Measurements from ENCODE around the gene CRIM1. TPM values are rescaled to one million over a fixed set of nuclear protein-coding genes. Genes with fewer than 3 reads are reported as not detected.

CRIM1 gene
- total and polyA plus RNA-seq, 2 experiments from 2014 or later = 76.4 to 485 TPM

DNA sequence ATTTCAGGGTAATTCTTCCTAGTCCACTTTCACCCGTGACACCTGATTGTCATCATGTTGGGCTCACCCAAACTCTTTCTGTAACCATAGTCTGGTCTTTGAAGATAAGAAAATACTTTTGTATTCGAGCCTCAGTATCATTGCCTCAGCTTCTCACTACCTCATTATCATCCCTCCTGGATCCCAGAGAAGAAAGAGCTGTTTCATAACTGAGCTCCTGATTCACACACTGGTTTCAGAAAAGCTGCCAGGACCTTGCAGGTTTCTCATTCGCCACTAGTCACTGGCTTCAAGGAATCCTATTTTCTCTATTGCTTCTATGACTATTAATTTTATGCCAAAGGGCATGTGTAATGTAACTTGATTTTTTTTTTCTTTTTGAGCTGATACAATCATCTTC is 2.9 kb upstream of the CRIM1 start:
- peaks cover 48% of the 10 kb centered on the region for H3F3A ChIP-seq (ENCODE audit: insufficient read depth)
- H3K4me3 ChIP-seq = peak overlapping the region; percentile 99
- no peaks in the 10 kb centered on the region for H3K9me3 ChIP-seq (ENCODE audit: low read depth)
- peak overlapping the region; percentile 76 for H3K27ac ChIP-seq
- H4K20me1 ChIP-seq (ENCODE audit: insufficient read depth) = no peaks in the 10 kb centered on the region
- H3K79me2 ChIP-seq (ENCODE audit: insufficient read depth) = peaks cover 51% of the 10 kb centered on the region
- no peaks in the 10 kb centered on the region for H3K27me3 ChIP-seq (replicated peaks; ENCODE audit: insufficient read depth)
- WGBS, 2 experiments (ENCODE audit: low coverage in 1 of 2, low lambda C conversion rate in 2 of 2, missing lambda C conversion rate in 2 of 2) = 34 to 43% methylated on average over 3 of the region's 3 CpGs
- H3K4me1 ChIP-seq (ENCODE audit: insufficient read depth) = peaks cover 34% of the 10 kb centered on the region
- H3K9me2 ChIP-seq (ENCODE audit: insufficient read depth) = no peaks in the 10 kb centered on the region
- TF ChIP-seq EZH2 (IDR thresholded peaks at IDR 0.05; ENCODE audit: insufficient read depth, poor library complexity, severe bottlenecking) (no peak), EZH2phosphoT487 (IDR thresholded peaks at IDR 0.05; ENCODE audit: insufficient read depth, low read depth) (no peak)
- H3K4me2 ChIP-seq (ENCODE audit: unreplicated experiment) = peak overlapping the region; percentile 75
- in situ Hi-C loops (cut with MboI) = loop anchor here (10.0 kb wide), 1 partner anchor 312 kb away; no protein-coding TSS in a partner anchor
- peak overlapping the region; percentile 49 for H3K9ac ChIP-seq
- DNase-seq = peak; percentile 96
- no peak overlapping the region for H2AFZ ChIP-seq
- peaks cover 6% of the 10 kb centered on the region; the same call in 1 of the 2 replicates for H3K36me3 ChIP-seq (ENCODE audit: low read depth)

DNA sequence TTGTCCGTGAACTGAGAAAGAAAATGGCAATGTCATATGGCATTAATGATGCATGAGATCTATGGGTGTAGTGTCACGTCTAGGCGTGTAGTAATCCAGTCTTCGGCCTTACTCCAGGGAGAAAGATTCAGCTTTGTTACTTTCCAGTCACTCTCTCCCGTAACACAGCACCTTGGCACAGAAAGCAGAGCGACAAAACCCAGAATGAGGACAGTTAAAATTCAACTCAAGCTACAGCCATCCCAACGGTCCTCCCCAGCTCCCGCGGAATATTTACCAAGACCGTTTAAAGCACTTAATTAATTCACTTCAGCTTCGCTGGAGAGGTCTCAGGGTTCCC is 797 bp upstream of the CRIM1 start:
- Histone ChIP-seq H3K9me3 (ENCODE audit: low read depth) (no peaks in the 10 kb centered on the region), H3K27ac (peak overlapping the region; percentile 61), H3F3A (ENCODE audit: insufficient read depth) (peaks cover 63% of the 10 kb centered on the region), H3K79me2 (ENCODE audit: insufficient read depth) (peaks cover 72% of the 10 kb centered on the region), H3K36me3 (ENCODE audit: low read depth) (peaks cover 8% of the 10 kb centered on the region; the same call in 1 of the 2 replicates), H3K4me1 (ENCODE audit: insufficient read depth) (peaks cover 37% of the 10 kb centered on the region), H4K20me1 (ENCODE audit: insufficient read depth) (no peaks in the 10 kb centered on the region), H3K27me3 (replicated peaks; ENCODE audit: insufficient read depth) (no peaks in the 10 kb centered on the region), H3K4me3 (peak overlapping the region; percentile 99), H3K9ac (peak overlapping the region; percentile 97), H3K9me2 (ENCODE audit: insufficient read depth) (no peaks in the 10 kb centered on the region), H3K4me2 (ENCODE audit: unreplicated experiment) (peak overlapping the region; percentile 75), H2AFZ (peak overlapping the region; percentile 74)
- in situ Hi-C loops (cut with MboI) = loop anchor here (10.0 kb wide), 1 partner anchor 310 kb away; no protein-coding TSS in a partner anchor
- WGBS, 2 experiments (ENCODE audit: low coverage in 1 of 2, low lambda C conversion rate in 2 of 2, missing lambda C conversion rate in 2 of 2) = 23 to 26% methylated on average over 11 of the region's 11 CpGs
- no peak for DNase-seq
- no peak for TF ChIP-seq EZH2phosphoT487 (IDR thresholded peaks at IDR 0.05; ENCODE audit: insufficient read depth, low read depth)
- TF ChIP-seq EZH2 (IDR thresholded peaks at IDR 0.05; ENCODE audit: insufficient read depth, poor library complexity, severe bottlenecking) = no peak

DNA sequence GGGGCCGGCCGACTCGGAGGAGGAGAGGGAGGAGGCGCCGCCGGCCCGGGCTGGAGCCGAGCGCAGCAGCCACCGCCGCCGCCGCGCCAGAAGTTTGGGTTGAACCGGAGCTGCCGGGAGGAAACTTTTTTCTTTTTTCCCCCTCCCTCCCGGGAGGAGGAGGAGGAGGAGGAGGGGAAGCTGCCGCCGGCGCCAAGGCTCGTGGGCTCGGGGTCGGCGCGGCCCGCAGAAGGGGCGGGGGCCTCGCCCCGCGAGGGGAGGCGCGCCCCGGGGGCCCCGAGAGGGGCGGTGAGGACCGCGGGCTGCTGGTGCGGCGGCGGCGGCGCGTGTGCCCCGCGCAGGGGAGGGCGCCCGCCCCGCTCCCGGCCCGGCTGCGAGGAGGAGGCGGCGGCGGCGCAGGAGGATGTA is 316 bp downstream of the CRIM1 start:
- 0% methylated on average over 3 to 33 of the region's 55 CpGs for WGBS, 2 experiments (ENCODE audit: low coverage in 1 of 2, low lambda C conversion rate in 2 of 2, missing lambda C conversion rate in 2 of 2)
- Histone ChIP-seq H3K4me3 (peak overlapping the region; percentile 99), H3K9me2 (ENCODE audit: insufficient read depth) (no peaks in the 10 kb centered on the region), H3K9ac (peak overlapping the region; percentile 97), H3K4me2 (ENCODE audit: unreplicated experiment) (peak overlapping the region; percentile 26), H3F3A (ENCODE audit: insufficient read depth) (peaks cover 74% of the 10 kb centered on the region), H3K27me3 (replicated peaks; ENCODE audit: insufficient read depth) (no peaks in the 10 kb centered on the region), H3K27ac (peak overlapping the region; percentile 93), H3K9me3 (ENCODE audit: low read depth) (no peaks in the 10 kb centered on the region), H4K20me1 (ENCODE audit: insufficient read depth) (no peaks in the 10 kb centered on the region), H3K79me2 (ENCODE audit: insufficient read depth) (peaks cover 82% of the 10 kb centered on the region), H2AFZ (no peak overlapping the region), H3K4me1 (ENCODE audit: insufficient read depth) (peaks cover 48% of the 10 kb centered on the region), H3K36me3 (ENCODE audit: low read depth) (peaks cover 12% of the 10 kb centered on the region; the same call in 1 of the 2 replicates)
- no peak for DNase-seq
- TF ChIP-seq EZH2 (IDR thresholded peaks at IDR 0.05; ENCODE audit: insufficient read depth, poor library complexity, severe bottlenecking) = no peak
- no peak for TF ChIP-seq EZH2phosphoT487 (IDR thresholded peaks at IDR 0.05; ENCODE audit: insufficient read depth, low read depth)
- in situ Hi-C loops (cut with MboI) = loop anchor here (10.0 kb wide), 1 partner anchor 309 kb away; no protein-coding TSS in a partner anchor

DNA sequence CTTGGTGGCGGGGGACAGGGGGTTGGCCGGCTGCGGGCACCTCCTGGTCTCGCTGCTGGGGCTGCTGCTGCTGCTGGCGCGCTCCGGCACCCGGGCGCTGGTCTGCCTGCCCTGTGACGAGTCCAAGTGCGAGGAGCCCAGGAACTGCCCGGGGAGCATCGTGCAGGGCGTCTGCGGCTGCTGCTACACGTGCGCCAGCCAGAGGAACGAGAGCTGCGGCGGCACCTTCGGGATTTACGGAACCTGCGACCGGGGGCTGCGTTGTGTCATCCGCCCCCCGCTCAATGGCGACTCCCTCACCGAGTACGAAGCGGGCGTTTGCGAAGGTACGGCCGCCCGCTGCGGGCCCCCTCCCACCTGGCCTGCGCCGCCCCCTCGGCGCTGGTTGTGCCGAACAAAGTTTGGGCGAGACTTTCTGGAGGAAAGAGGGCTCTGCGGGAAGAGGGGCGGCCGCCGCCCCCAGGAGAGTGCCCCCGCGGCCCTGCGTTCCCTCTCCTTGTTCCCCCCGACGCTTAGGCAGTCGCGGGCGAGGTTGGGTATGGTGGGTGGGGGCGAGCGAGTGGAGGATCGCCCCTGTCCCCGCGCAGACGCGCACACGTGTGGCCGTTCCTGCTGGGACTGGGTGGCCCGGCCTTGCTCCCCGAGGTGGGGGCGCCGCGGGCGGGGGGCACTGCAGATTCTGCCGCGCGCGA is 866 bp downstream of the CRIM1 start:
- Histone ChIP-seq H3K4me2 (ENCODE audit: unreplicated experiment) (peak overlapping the region; percentile 96), H3K36me3 (ENCODE audit: low read depth) (peaks cover 16% of the 10 kb centered on the region; the same call in 1 of the 2 replicates), H3K4me3 (peak overlapping the region; percentile 99), H3K9me2 (ENCODE audit: insufficient read depth) (no peaks in the 10 kb centered on the region), H3K9me3 (ENCODE audit: low read depth) (no peaks in the 10 kb centered on the region), H3K4me1 (ENCODE audit: insufficient read depth) (peaks cover 51% of the 10 kb centered on the region), H3K79me2 (ENCODE audit: insufficient read depth) (peaks cover 82% of the 10 kb centered on the region), H3K9ac (peak overlapping the region; percentile 97), H3K27me3 (replicated peaks; ENCODE audit: insufficient read depth) (no peaks in the 10 kb centered on the region), H3F3A (ENCODE audit: insufficient read depth) (peaks cover 75% of the 10 kb centered on the region), H4K20me1 (ENCODE audit: insufficient read depth) (0 out of 2 replicates have a peak, but pooled peaks cover 3% of the 10 kb centered on the region), H2AFZ (no peak overlapping the region), H3K27ac (peak overlapping the region; percentile 93)
- WGBS, 2 experiments (ENCODE audit: low coverage in 1 of 2, low lambda C conversion rate in 2 of 2, missing lambda C conversion rate in 2 of 2) = 1% methylated on average over 26 to 64 of the region's 74 CpGs
- DNase-seq = peak; percentile 77
- TF ChIP-seq EZH2phosphoT487 (IDR thresholded peaks at IDR 0.05; ENCODE audit: insufficient read depth, low read depth) (no peak), EZH2 (IDR thresholded peaks at IDR 0.05; ENCODE audit: insufficient read depth, poor library complexity, severe bottlenecking) (no peak)
- in situ Hi-C loops (cut with MboI) = loop anchor here (10.0 kb wide), 1 partner anchor 308 kb away; no protein-coding TSS in a partner anchor

Data from GM23248 (cell line).